Activated naive CD8-positive, alpha-beta T cell treated with anti-CD3 and anti-CD28 coated beads for 36 hours (primary cell): ENCODE data around the gene POFUT2. TPM values are rescaled to one million over a fixed set of nuclear protein-coding genes. Genes with fewer than 3 reads are reported as not detected.

Source experiments
- DNase-seq: peaks from one replicate; pipeline ENCODE4 v3.0.0; 2021
- H3K27ac Mint-ChIP-seq: one replicate; pipeline ENCODE4 v1.8.0; 2022; ENCODE audit warnings: mild to moderate bottlenecking, moderate library complexity, mixed read lengths
- H3K27me3 Mint-ChIP-seq: one replicate; pipeline ENCODE4 v1.8.0; 2022; ENCODE audit warnings: mild to moderate bottlenecking, mixed read lengths
- H3K36me3 Mint-ChIP-seq: one replicate; pipeline ENCODE4 v1.8.0; 2021; ENCODE audit warnings: mild to moderate bottlenecking, mixed read lengths
- H3K4me1 Mint-ChIP-seq: one replicate; pipeline ENCODE4 v1.8.0; 2021; ENCODE audit warnings: mixed read lengths
- H3K4me3 Mint-ChIP-seq: one replicate; pipeline ENCODE4 v1.8.0; 2022; ENCODE audit warnings: mild to moderate bottlenecking, moderate library complexity, mixed read lengths
- H3K9me3 Mint-ChIP-seq: one replicate; pipeline ENCODE4 v1.8.0; 2022; ENCODE audit warnings: mixed read lengths
- total RNA-seq, 2 experiments: library from RNA; stranded (reverse); gene quantifications; one replicate each; pipeline ENCODE4 v1.2.3, GENCODE V29; 2021

Gene POFUT2
- total RNA-seq, 2 experiments from 2014 or later = 11.6 to 13.3 TPM

GRCh38 chr21:45299026-45299863, 11.6 kb upstream of the POFUT2 start:
- Mint-ChIP-seq H3K27me3 (peaks cover 5% of the 10 kb centered on the region), H3K27ac (no peak overlapping the region), H3K9me3 (no peaks in the 10 kb centered on the region), H3K4me3 (no peak overlapping the region), H3K4me1 (peaks cover 2% of the 10 kb centered on the region), H3K36me3 (no peaks in the 10 kb centered on the region)
- DNase-seq = no peak

- Mint-ChIP-seq H3K4me1 (peaks cover 4% of the 10 kb centered on the region), H3K27me3 (peaks cover 5% of the 10 kb centered on the region), H3K9me3 (no peaks in the 10 kb centered on the region), H3K36me3 (no peaks in the 10 kb centered on the region), H3K4me3 (no peak overlapping the region), H3K27ac (no peak overlapping the region)
- DNase-seq = no peak
Observed at GRCh38 chr21:45297869-45298268, 10.2 kb upstream of the POFUT2 start.

GRCh38 chr21:45297329-45297728, 9.6 kb upstream of the POFUT2 start:
- Mint-ChIP-seq H3K27ac (no peak overlapping the region), H3K4me1 (peaks cover 8% of the 10 kb centered on the region), H3K36me3 (no peaks in the 10 kb centered on the region), H3K27me3 (peaks cover 5% of the 10 kb centered on the region), H3K4me3 (no peak overlapping the region), H3K9me3 (no peaks in the 10 kb centered on the region)
- DNase-seq = no peak

DNA sequence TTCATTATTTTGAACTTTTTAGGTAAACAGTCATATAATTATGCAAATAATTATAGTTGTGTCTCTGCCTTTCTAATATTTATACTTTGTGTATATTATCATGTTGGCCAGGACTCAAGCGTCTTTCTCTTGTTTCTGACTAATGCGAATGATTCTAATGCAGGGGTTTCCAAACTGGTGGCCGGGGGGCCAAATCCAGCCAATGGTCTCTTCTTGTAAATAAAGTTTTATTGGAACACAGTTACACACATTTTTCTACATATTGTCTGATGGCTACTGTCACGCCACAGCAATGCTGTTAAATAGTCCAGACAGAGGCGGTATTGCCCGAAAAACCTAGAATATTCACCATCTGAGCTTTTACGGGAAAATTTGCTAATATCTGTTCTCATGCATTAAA, 8.9 kb upstream of the POFUT2 start:
- Mint-ChIP-seq H3K4me1 (peaks cover 10% of the 10 kb centered on the region), H3K9me3 (no peaks in the 10 kb centered on the region), H3K27ac (no peak overlapping the region), H3K4me3 (no peak overlapping the region), H3K27me3 (peaks cover 5% of the 10 kb centered on the region), H3K36me3 (no peaks in the 10 kb centered on the region)
- DNase-seq = no peak

- no peak overlapping the region for H3K27ac Mint-ChIP-seq
- peaks cover 5% of the 10 kb centered on the region for H3K27me3 Mint-ChIP-seq
Observed at GRCh38 chr21:45295576-45296365, 8.1 kb upstream of the POFUT2 start.

DNA sequence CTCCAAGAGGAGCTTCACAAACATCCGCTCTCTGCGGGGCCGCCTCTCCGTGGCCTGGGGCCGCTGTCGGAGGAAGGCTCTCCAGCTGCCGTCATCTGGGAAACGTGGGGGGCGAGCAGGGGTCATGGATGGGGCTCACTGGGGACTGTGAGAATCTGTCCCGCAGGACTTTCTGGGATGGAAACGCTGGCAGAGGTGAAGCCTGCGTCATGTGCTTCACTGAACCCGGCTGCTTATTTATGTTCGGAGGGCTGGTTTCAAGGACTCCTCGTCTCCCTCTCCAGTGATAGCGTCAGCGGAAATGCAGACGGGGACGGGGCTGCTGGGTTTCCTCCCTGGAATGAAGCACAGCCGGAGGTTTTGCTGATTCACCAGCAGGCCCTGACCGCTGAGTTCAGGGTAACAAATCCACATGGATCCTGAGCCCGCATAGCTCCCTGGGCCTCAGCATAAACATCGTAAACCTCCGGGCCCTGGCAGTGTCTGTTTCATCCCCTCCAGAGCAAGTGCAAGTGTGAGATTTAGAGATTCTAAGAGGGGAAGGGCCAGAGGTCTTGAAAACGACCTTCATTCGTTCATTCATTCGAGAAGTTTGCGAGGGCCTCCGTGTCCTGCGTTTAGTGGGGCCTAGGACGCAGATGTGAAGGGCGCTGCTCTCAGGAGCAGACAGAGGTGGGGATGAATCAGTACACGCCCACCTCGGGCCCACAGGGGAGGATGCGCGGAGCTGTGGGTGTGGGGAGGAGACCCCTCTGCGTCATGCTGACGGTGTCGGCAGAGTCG, 7.0 kb upstream of the POFUT2 start:
- no peaks in the 10 kb centered on the region for H3K9me3 Mint-ChIP-seq
- H3K27ac Mint-ChIP-seq = no peak overlapping the region
- no peaks in the 10 kb centered on the region for H3K36me3 Mint-ChIP-seq
- H3K4me1 Mint-ChIP-seq = peaks cover 10% of the 10 kb centered on the region
- no peak overlapping the region for H3K4me3 Mint-ChIP-seq
- no peak for DNase-seq
- peaks cover 5% of the 10 kb centered on the region for H3K27me3 Mint-ChIP-seq

More at GRCh38 chr21:45295576-45296365, 8.1 kb upstream of the POFUT2 start:
- Mint-ChIP-seq H3K4me3 (no peak overlapping the region), H3K9me3 (no peaks in the 10 kb centered on the region), H3K4me1 (peaks cover 10% of the 10 kb centered on the region), H3K36me3 (no peaks in the 10 kb centered on the region)
- no peak for DNase-seq

DNA sequence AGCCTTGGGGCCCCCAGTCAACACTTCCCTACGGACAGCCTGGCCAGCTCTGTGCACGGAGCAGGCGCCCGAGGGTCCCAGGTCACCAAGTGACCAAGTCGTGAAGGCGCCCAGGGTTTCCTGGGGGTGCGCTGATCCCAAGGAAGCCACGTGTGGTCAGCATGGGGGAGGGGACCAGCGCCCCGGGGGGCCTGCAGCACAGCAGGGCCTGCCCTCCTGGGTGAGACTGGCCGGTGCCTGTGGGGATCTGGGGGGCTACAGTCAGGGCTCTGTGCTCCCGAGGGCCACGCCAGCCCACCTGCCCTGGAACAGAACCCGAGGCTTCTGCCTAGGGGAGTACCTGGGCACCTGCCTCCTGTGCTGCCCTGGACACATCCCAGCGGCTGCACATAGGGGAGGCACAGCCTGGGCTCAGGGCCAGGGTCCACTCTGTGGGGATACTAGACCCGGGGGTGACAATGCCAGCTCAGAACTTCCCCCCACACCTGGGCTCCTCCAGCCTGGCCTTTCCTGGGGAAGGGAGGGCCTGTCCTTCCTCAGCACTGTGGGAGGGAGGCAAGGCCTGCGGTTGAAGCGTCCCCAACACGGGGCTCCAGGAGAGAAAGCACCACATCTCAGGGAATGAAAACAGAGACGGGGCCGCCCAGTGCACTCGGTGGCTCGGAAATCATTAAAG, 6.2 kb upstream of the POFUT2 start:
- peaks cover 12% of the 10 kb centered on the region for H3K4me1 Mint-ChIP-seq
- peaks cover 5% of the 10 kb centered on the region for H3K27me3 Mint-ChIP-seq
- no peak overlapping the region for H3K4me3 Mint-ChIP-seq
- H3K27ac Mint-ChIP-seq = no peak overlapping the region
- no peak for DNase-seq
- no peaks in the 10 kb centered on the region for H3K9me3 Mint-ChIP-seq
- no peaks in the 10 kb centered on the region for H3K36me3 Mint-ChIP-seq

DNA sequence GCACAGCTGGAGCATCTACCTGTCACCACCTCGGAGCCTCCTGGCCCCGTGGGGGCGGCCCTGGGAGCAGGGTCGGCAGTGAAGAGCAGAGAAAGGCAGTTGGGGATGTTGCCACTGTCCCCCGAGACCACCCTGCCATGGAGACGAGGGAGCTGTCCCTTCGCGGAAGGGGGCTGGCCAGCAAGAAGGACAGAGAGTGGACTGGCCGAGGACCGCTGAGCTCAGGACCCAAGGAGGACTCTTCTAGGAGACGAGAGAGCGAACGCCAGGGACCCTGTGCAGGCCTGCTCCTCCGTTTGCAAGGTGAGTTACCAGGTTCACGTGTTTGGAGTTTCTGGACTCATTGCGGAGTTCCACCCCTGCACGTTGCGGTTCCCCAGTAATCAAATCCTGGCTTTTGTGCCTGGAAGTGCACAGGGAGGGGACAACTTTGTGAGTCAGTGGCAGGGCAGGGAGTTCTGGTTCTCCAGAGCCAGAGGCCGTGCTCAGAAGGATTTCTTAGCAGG, 5.6 kb upstream of the POFUT2 start:
- Mint-ChIP-seq H3K4me1 (peaks cover 13% of the 10 kb centered on the region), H3K4me3 (no peak overlapping the region), H3K36me3 (no peaks in the 10 kb centered on the region), H3K27ac (no peak overlapping the region), H3K9me3 (no peaks in the 10 kb centered on the region), H3K27me3 (peaks cover 5% of the 10 kb centered on the region)
- no peak for DNase-seq

DNA sequence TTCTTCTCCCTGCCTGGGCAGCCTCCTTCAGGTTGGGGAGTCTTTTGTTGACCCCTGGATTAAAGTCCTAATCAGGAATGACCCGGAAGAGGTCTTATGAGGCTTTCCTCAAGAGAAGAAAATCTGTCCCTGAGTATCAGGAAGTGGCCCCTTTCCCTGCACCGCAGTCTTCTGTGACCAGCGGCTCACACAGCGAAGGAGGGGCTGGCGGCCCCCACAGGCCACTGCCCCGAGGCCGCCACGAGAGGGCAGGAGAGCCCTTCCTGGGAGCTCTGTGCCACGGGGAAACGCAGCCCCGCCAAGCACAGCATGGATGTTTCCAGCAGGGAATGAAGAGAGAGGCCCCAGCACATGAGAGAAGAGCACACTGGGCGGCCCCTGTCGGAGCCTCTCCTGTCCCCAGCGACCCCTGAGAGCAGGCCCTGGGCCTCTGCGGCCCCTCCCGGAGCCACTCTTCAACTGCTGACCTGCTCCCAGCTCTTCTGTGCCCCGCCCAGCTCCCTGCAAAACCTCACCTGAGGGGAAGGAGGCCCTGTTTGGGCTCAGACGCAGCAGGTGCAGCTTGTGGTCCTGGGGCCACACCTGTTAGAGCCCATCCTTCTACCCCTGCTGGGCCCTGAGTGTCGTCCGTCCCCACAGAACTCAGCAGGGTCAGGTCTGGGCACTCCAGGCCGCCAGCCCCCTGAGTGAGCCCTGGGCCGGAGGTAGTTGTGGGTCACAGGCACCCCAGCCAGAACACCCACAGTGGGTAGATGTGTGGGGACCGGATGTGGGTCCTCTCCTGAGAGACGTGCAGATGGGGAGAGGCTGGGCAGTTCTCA, 4.9 kb upstream of the POFUT2 start:
- no peaks in the 10 kb centered on the region for H3K9me3 Mint-ChIP-seq
- no peak overlapping the region for H3K27ac Mint-ChIP-seq
- H3K27me3 Mint-ChIP-seq = peaks cover 5% of the 10 kb centered on the region
- peaks cover 13% of the 10 kb centered on the region for H3K4me1 Mint-ChIP-seq
- DNase-seq = peak; percentile 81
- H3K36me3 Mint-ChIP-seq = no peaks in the 10 kb centered on the region
- no peak overlapping the region for H3K4me3 Mint-ChIP-seq

DNA sequence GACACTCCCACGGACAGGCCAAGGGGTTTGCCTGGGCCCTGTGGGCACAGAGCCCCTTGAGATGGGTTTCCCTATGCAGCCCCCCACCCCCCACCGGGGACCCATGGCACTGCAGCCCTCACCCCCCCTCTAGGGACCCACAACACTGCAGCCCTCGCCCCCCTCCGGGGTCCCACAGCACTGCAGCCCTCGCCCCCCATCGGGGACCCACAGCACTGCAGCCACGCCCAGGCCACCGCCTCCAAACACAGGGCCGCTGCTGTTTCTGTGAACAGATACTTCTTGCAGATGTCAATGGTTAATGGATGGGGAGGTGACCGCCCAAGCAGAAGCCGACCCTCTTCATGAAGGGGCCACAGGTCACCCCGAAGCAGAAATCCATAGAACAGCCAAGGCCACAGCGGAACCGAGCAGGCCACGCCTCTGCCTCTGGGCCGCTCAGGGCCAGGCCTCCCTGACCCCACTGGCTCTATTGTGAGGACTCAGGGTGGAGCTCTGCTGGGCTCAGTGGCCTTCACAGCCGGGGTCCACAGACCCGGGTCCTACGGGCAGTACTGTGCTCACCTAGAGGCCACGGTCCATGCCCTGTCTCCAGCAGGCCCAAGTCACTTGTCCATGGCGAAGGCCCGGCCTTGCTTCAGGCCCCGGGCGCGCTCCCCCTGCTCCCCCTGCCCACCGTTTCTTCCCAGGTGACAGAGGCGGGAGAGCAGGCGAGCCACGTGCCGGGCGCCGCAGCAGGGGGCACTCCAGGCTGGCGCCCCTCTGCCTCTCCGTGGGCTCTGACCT, 4.1 kb upstream of the POFUT2 start:
- Mint-ChIP-seq H3K36me3 (no peaks in the 10 kb centered on the region), H3K9me3 (no peaks in the 10 kb centered on the region), H3K4me3 (no peak overlapping the region), H3K27me3 (peaks cover 5% of the 10 kb centered on the region), H3K4me1 (peaks cover 13% of the 10 kb centered on the region), H3K27ac (no peak overlapping the region)
- no peak for DNase-seq

DNA sequence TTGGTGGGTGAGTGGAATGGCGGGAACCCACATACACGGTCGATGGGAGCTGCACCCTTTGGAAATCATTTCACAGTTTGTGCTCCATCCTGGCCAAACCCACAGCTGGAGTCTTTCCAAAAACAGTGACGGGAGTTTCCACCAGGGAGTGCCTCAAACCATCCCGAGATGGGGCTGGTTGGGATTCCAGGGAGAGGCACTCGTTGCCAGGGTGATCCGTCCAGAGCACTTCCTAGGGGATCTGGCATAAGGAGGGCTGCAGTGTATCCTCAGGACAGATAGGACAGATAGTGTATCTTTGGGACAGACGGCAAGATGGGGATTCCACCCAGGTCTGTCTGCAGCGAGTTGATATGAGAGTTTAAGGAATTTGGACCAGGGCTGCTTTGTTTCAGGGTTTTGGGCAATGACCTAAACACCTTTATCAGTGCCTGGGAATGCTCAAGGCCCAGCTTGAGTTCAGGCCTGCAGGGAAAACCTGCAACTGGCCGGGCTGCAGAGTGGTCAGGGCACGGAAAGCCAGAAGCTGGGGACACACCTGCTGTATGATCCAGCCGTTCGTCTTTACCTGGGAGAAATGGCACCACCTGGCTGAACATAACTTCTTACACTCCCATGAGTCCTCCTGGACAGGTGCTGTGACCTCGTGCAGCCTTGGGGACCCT, 3.4 kb upstream of the POFUT2 start:
- Mint-ChIP-seq H3K4me3 (no peak overlapping the region), H3K9me3 (no peaks in the 10 kb centered on the region), H3K4me1 (peaks cover 11% of the 10 kb centered on the region), H3K27me3 (peaks cover 5% of the 10 kb centered on the region), H3K27ac (no peak overlapping the region), H3K36me3 (no peaks in the 10 kb centered on the region)
- no peak for DNase-seq

DNA sequence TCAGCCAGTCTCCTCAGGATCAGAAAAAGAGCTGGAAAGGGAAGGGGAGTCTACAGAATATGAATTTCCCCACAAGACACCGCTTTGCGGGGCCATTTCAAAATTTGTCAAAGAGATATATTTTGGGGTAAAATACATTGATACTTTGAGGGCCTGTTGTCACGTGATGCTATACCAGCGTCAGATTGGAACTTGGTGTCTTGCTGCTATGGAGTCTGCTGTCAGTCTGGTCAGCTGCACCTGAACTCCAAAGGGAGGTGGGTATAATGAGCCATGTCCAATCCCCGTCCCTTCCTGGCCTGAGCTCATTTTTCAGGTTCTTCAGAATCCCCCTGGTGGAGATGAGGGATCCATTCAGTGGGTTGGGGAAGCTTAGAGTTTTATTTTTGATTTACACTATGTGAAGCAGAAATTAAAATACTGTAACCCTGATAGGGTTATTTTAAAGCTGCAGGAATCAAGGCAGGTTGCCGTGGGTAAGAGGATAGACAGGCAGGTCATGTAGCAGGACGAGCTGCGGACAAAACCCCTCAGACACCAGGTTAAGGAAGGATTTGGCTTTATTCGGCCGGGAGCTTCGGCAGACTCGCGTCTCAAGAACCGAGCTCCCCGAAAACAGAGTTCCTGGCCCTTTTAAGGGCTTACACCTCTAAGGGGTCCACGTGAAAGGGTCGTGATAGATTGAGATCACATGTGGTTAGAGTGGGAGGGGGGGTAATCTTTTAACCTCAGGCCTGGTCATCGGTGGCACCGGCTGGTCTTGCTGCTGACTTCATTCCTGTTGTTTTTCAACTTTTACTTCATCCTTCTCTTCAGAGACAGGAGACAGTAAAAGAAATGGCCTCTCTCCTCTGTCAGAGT, 2.2 kb upstream of the POFUT2 start:
- Mint-ChIP-seq H3K9me3 (no peaks in the 10 kb centered on the region), H3K27me3 (peaks cover 5% of the 10 kb centered on the region), H3K4me1 (peaks cover 11% of the 10 kb centered on the region), H3K27ac (no peak overlapping the region), H3K4me3 (no peak overlapping the region), H3K36me3 (no peaks in the 10 kb centered on the region)
- DNase-seq = no peak
